HG02610 (cell line): ENCODE results near the gene FYB1.

Source experiments
- ATAC-seq: cut with Tn5 transposase; IDR thresholded peaks from one replicate; pipeline ENCODE4 v1.9.1; 2021; ENCODE audit warnings: mild to moderate bottlenecking, moderate library complexity; ENCODE audit not compliant: unreplicated experiment

The FYB1 gene

DNA sequence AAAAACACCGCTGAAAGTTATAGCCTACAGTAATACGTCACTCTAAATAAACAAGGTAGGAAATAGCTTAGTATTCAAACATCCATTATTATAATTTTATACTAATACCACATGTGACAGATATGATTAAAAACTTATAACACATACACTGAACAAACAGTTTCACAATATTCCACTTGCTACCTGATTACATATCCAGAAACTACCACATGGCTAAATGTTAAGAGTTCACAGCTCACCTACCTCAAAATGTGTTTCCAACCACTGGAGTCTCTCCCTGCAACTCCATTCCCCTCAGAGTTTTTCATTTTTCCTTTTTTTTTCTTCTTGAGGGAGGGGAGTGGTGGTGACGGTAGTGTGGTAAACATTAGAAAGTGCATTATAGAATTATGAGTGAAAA is 157.3 kb downstream of the FYB1 start:
- no peak for ATAC-seq

GRCh38 chr5:39059064-39059463 is 160.3 kb downstream of the FYB1 start:
- ATAC-seq: no peak

DNA sequence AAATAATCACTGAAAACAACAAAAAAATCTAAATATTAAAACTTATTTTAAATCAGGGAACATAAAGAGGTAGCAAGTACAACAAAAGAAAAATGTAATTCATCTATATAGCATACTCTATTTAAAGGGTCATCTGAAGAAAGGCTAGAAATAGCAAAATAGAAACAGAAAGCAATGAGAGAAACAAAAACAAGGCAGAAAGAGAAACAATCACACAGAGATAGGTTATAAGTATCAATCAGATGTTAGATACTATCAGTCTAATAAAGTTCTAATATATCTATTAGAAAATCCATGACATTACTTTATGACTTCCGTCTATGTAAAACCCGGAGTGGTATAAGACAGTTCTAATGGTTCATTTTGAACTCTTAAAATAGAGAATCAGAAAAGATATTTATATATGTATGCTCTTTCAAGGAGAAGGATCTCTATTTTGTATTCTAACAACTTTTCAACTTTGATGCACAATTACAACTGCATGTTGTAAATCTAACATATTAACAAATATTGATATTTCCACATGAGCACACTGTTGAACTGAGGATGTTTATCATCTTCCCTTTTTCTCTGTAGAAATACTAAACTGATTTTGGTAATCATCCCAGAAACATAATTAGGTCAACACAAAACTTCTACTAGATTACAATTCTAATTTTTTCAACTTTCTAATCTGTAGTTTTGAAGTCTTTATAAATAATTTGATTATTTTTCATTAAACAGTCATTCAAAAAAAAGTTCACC is 161.0 kb downstream of the FYB1 start:
- peak; percentile 84 for ATAC-seq

- peak; percentile 58 for ATAC-seq
Measured at GRCh38 chr5:39057734-39058133, 161.6 kb downstream of the FYB1 start.

GRCh38 chr5:39055768-39056398 is 163.5 kb downstream of the FYB1 start:
- no peak for ATAC-seq
